ENCODE data around the gene MAP3K7CL. TPM values are rescaled to one million over a fixed set of nuclear protein-coding genes. Genes with fewer than 3 reads are reported as not detected.

Gene MAP3K7CL
- total RNA-seq, 1 donor from 2014 or later: 93.1 TPM

DNA sequence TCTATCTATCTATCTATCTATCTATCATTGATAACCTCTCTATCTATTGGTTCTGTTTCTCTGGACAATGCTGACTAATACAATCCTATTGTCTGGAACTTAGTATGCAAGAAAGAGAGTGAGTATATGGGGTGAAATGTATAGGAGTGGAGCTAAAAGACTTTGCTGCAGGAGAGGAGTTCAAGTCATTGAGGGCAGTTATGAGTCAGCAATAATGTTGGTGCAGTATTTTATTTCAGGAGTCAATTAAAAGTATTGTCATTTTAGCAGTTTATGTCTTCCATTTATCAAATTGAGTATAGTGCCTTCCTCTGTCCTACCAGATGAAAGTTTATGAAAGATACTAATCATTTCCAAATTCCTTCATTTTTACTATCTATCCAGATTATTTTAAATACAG lies 55.8 kb downstream of the MAP3K7CL start:
- Mint-ChIP-seq H3K9me3 (ENCODE audit: low read depth) (peaks cover 4% of the 10 kb centered on the region), H3K27me3 (ENCODE audit: low read depth) (no peaks in the 10 kb centered on the region), H3K4me1 (ENCODE audit: low read depth) (peaks cover 86% of the 10 kb centered on the region), H3K36me3 (ENCODE audit: low read depth) (no peaks in the 10 kb centered on the region), H3K27ac (ENCODE audit: unreplicated experiment) (peak overlapping the region; percentile 74), H3K4me3 (ENCODE audit: unreplicated experiment) (no peak overlapping the region)
- DNase-seq (ENCODE audit: low spot score): no peak
- TF ChIP-seq, protein P1, sequence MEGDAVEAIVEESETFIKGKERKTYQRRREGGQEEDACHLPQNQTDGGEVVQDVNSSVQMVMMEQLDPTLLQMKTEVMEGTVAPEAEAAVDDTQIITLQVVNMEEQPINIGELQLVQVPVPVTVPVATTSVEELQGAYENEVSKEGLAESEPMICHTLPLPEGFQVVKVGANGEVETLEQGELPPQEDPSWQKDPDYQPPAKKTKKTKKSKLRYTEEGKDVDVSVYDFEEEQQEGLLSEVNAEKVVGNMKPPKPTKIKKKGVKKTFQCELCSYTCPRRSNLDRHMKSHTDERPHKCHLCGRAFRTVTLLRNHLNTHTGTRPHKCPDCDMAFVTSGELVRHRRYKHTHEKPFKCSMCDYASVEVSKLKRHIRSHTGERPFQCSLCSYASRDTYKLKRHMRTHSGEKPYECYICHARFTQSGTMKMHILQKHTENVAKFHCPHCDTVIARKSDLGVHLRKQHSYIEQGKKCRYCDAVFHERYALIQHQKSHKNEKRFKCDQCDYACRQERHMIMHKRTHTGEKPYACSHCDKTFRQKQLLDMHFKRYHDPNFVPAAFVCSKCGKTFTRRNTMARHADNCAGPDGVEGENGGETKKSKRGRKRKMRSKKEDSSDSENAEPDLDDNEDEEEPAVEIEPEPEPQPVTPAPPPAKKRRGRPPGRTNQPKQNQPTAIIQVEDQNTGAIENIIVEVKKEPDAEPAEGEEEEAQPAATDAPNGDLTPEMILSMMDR (IDR thresholded peaks at IDR 0.05): no peak

DNA sequence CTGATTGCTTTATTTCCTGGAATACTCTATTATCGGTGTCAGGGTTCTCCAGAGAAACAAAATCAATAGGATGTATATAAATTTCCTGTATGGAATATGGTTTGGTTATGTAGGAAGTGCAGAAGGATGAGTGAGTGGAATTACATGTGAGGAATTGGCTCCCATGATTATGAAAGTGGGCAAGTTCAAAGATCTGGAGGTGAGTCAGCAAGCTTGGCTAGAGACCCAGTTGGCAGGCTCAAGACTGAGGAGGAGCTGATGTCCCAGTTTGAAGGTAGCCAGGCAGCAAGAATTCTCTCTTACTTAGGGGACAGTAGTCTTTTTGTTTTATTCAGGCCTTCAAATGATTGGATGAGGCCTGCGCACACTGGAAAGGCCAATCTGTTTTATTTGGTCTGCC lies 57.5 kb downstream of the MAP3K7CL start:
- no peaks in the 10 kb centered on the region for H3K36me3 Mint-ChIP-seq (ENCODE audit: low read depth)
- no peak for DNase-seq (ENCODE audit: low spot score)
- peaks cover 74% of the 10 kb centered on the region for H3K4me1 Mint-ChIP-seq (ENCODE audit: low read depth)
- H3K9me3 Mint-ChIP-seq (ENCODE audit: low read depth): peaks cover 4% of the 10 kb centered on the region
- no peak overlapping the region for H3K4me3 Mint-ChIP-seq (ENCODE audit: unreplicated experiment)
- TF ChIP-seq, protein P1 (IDR thresholded peaks at IDR 0.05): no peak
- peak overlapping the region; percentile 28 for H3K27ac Mint-ChIP-seq (ENCODE audit: unreplicated experiment)
- no peaks in the 10 kb centered on the region for H3K27me3 Mint-ChIP-seq (ENCODE audit: low read depth)

- Mint-ChIP-seq H3K27ac (ENCODE audit: unreplicated experiment) (peak overlapping the region; percentile 71), H3K36me3 (ENCODE audit: low read depth) (no peaks in the 10 kb centered on the region), H3K27me3 (ENCODE audit: low read depth) (no peaks in the 10 kb centered on the region), H3K9me3 (ENCODE audit: low read depth) (peaks cover 4% of the 10 kb centered on the region), H3K4me1 (ENCODE audit: low read depth) (peaks cover 72% of the 10 kb centered on the region), H3K4me3 (ENCODE audit: unreplicated experiment) (no peak overlapping the region)
- TF ChIP-seq, protein P1 (IDR thresholded peaks at IDR 0.05): no peak
- DNase-seq (ENCODE audit: low spot score): no peak
Observed at GRCh38 chr21:29189353-29189752, 58.9 kb downstream of the MAP3K7CL start.

DNA sequence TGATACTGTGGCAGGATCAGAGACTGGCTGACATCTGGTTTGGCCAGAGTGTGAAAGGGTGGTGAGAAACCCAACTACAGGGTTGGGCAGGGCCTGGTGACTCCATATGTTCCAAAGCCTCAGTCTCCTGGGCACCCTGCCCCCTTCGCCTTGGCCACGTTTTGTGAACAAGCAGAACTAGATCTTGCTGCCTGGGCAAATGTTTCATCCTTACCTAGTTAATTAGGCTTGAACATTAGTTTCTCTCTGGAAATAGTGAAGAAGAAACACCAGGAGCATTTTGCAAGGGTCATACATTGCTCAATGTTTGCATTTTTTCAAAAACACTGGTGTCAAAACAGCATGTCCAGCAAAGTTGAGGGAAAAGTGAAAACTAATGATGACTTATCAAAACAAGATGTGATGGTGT lies 60.5 kb downstream of the MAP3K7CL start:
- Mint-ChIP-seq H3K27me3 (ENCODE audit: low read depth) (no peaks in the 10 kb centered on the region), H3K27ac (ENCODE audit: unreplicated experiment) (peak overlapping the region; percentile 67), H3K9me3 (ENCODE audit: low read depth) (no peaks in the 10 kb centered on the region), H3K4me1 (ENCODE audit: low read depth) (peaks cover 73% of the 10 kb centered on the region), H3K36me3 (ENCODE audit: low read depth) (no peaks in the 10 kb centered on the region), H3K4me3 (ENCODE audit: unreplicated experiment) (no peak overlapping the region)
- TF ChIP-seq, protein P1 (IDR thresholded peaks at IDR 0.05): no peak
- no peak for DNase-seq (ENCODE audit: low spot score)

- H3K36me3 Mint-ChIP-seq (ENCODE audit: low read depth): peaks cover 2% of the 10 kb centered on the region
- no peak overlapping the region for H3K27ac Mint-ChIP-seq (ENCODE audit: unreplicated experiment)
- TF ChIP-seq, protein P1 (IDR thresholded peaks at IDR 0.05): no peak
- no peaks in the 10 kb centered on the region for H3K27me3 Mint-ChIP-seq (ENCODE audit: low read depth)
- H3K9me3 Mint-ChIP-seq (ENCODE audit: low read depth): no peaks in the 10 kb centered on the region
- no peak for DNase-seq (ENCODE audit: low spot score)
- no peak overlapping the region for H3K4me3 Mint-ChIP-seq (ENCODE audit: unreplicated experiment)
- H3K4me1 Mint-ChIP-seq (ENCODE audit: low read depth): peaks cover 65% of the 10 kb centered on the region
Observed at GRCh38 chr21:29193072-29193471, 62.6 kb downstream of the MAP3K7CL start.

Measured in chondrocyte (in vitro differentiated cells).